WTC11 (cell line): Measurements from ENCODE around the gene NBEA.

Experiments
- CREB1 ChIP-seq: sonication (generic); formaldehyde crosslinking; IDR thresholded peaks from 2 replicates; pipeline ENCODE4 v1.8.0; 2023; ENCODE audit warnings: mild to moderate bottlenecking, missing genetic modification reagents
- ESRRA ChIP-seq: sonication (generic); formaldehyde crosslinking; IDR thresholded peaks from 2 replicates; pipeline ENCODE4 v1.8.1; 2022; ENCODE audit warnings: mild to moderate bottlenecking, missing genetic modification reagents, borderline replicate concordance
- JAZF1 ChIP-seq: fragments of 250-450 bp; sonication (Bioruptor Pico); IDR thresholded peaks from 2 replicates; pipeline ENCODE4 v1.9.0; 2021; ENCODE audit warnings: moderate library complexity, mild to moderate bottlenecking, inconsistent platforms
- MXD4 ChIP-seq: fragments of 250-450 bp; sonication (Bioruptor Pico); IDR thresholded peaks from 2 replicates; pipeline ENCODE4 v1.8.0; 2021; ENCODE audit warnings: mild to moderate bottlenecking, moderate library complexity, borderline replicate concordance
- MYBL2 ChIP-seq: sonication (generic); formaldehyde crosslinking; IDR thresholded peaks from 2 replicates; pipeline ENCODE4 v1.8.1; 2023; ENCODE audit warnings: mild to moderate bottlenecking, moderate library complexity, missing genetic modification reagents
- NR1H2 ChIP-seq: sonication (generic); formaldehyde crosslinking; IDR thresholded peaks from 2 replicates; pipeline ENCODE4 v1.9.0; 2021; ENCODE audit warnings: mild to moderate bottlenecking, moderate library complexity, missing genetic modification reagents
- ZNF263 ChIP-seq: sonication (generic); formaldehyde crosslinking; IDR thresholded peaks from 2 replicates; pipeline ENCODE4 v1.8.1; 2022; ENCODE audit warnings: low read depth, mild to moderate bottlenecking, moderate library complexity, missing genetic modification reagents
- TF ChIP-seq, protein P1 (sequence below): fragments of 200-600 bp; IDR thresholded peaks from 2 replicates; pipeline ENCODE4 v1.8.0; 2022; ENCODE audit warnings: antibody characterized with exemption
- TF ChIP-seq, protein P2 (sequence below): sonication (generic); formaldehyde crosslinking; IDR thresholded peaks from 2 replicates; pipeline ENCODE4 v1.8.1; 2022; ENCODE audit warnings: mild to moderate bottlenecking, missing genetic modification reagents, moderate library complexity, borderline replicate concordance
- TF ChIP-seq, protein P3 (sequence below): sonication (generic); formaldehyde crosslinking; IDR thresholded peaks from 2 replicates; pipeline ENCODE4 v1.8.1; 2023; ENCODE audit warnings: mild to moderate bottlenecking, missing genetic modification reagents, moderate library complexity
- TF ChIP-seq, protein P4 (sequence below): sonication (generic); formaldehyde crosslinking; IDR thresholded peaks from 2 replicates; pipeline ENCODE4 v1.8.0; 2022; ENCODE audit warnings: mild to moderate bottlenecking, missing genetic modification reagents
- TF ChIP-seq, protein P5 (sequence below): sonication (generic); formaldehyde crosslinking; IDR thresholded peaks from 2 replicates; pipeline ENCODE4 v1.8.0; 2023; ENCODE audit warnings: missing genetic modification reagents

DNA sequence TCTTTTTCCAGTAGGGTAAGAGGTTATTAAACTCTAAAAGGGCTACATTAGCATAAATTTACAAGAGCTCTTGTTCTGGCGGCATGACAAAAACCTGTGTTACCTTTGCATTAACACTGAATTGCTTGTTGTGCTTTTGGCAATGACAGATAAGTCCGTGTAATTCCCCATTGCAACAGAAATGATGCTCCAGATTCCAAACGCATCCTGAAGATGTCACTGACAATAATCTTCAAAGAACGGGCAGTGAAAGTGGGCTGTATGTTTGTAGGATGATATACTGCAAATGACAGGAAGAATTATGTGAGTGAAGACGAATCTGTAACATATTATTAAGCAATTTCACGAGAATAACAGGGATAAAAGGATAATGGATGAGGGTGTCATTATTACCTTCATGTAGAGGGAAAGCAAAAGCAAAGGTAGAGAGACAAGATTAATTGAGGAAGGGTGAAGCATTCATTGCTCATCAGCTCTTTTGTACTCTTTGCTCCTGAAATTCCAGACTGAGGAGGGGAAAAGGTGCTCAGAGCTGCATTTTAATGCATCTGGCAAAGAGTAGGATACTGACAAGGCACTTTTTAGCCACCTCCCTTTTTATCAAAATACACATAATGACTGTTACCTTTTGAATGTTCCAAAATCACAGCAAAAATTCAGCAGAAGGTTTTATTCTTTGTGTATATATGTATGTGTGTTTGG, 572.9 kb downstream of the NBEA start:
- TF ChIP-seq, protein P1, sequence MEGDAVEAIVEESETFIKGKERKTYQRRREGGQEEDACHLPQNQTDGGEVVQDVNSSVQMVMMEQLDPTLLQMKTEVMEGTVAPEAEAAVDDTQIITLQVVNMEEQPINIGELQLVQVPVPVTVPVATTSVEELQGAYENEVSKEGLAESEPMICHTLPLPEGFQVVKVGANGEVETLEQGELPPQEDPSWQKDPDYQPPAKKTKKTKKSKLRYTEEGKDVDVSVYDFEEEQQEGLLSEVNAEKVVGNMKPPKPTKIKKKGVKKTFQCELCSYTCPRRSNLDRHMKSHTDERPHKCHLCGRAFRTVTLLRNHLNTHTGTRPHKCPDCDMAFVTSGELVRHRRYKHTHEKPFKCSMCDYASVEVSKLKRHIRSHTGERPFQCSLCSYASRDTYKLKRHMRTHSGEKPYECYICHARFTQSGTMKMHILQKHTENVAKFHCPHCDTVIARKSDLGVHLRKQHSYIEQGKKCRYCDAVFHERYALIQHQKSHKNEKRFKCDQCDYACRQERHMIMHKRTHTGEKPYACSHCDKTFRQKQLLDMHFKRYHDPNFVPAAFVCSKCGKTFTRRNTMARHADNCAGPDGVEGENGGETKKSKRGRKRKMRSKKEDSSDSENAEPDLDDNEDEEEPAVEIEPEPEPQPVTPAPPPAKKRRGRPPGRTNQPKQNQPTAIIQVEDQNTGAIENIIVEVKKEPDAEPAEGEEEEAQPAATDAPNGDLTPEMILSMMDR = no peak
- TF ChIP-seq, protein P2, sequence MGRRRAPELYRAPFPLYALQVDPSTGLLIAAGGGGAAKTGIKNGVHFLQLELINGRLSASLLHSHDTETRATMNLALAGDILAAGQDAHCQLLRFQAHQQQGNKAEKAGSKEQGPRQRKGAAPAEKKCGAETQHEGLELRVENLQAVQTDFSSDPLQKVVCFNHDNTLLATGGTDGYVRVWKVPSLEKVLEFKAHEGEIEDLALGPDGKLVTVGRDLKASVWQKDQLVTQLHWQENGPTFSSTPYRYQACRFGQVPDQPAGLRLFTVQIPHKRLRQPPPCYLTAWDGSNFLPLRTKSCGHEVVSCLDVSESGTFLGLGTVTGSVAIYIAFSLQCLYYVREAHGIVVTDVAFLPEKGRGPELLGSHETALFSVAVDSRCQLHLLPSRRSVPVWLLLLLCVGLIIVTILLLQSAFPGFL (CRISPR knock-in tag) = no peak
- no peak for TF ChIP-seq MXD4 (CRISPR knock-in tag)
- no peak for TF ChIP-seq MYBL2 (CRISPR knock-in tag)
- no peak for TF ChIP-seq NR1H2 (CRISPR knock-in tag)
- TF ChIP-seq ZNF263 (CRISPR knock-in tag) = no peak
- TF ChIP-seq ESRRA (CRISPR knock-in tag) = no peak
- no peak for TF ChIP-seq CREB1 (CRISPR knock-in tag)
- TF ChIP-seq, protein P3, sequence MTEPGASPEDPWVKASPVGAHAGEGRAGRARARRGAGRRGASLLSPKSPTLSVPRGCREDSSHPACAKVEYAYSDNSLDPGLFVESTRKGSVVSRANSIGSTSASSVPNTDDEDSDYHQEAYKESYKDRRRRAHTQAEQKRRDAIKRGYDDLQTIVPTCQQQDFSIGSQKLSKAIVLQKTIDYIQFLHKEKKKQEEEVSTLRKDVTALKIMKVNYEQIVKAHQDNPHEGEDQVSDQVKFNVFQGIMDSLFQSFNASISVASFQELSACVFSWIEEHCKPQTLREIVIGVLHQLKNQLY (CRISPR knock-in tag) = no peak
- TF ChIP-seq, protein P4, sequence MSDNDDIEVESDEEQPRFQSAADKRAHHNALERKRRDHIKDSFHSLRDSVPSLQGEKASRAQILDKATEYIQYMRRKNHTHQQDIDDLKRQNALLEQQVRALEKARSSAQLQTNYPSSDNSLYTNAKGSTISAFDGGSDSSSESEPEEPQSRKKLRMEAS (CRISPR knock-in tag) = no peak
- TF ChIP-seq, protein P5, sequence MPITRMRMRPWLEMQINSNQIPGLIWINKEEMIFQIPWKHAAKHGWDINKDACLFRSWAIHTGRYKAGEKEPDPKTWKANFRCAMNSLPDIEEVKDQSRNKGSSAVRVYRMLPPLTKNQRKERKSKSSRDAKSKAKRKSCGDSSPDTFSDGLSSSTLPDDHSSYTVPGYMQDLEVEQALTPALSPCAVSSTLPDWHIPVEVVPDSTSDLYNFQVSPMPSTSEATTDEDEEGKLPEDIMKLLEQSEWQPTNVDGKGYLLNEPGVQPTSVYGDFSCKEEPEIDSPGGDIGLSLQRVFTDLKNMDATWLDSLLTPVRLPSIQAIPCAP (CRISPR knock-in tag) = no peak
- TF ChIP-seq JAZF1 (CRISPR knock-in tag) = no peak
